AG08395 (cell line): ENCODE data around the gene ISG15.
"Not testable (repeated sequence)": the region's sequence is repeated elsewhere in the genome, so short reads cannot be mapped to it uniquely, and the experiment has no call there.

Experiments
- DNase-seq: peaks from one replicate; pipeline ENCODE4 v3.0.0; 2012; ENCODE audit warnings: mixed read lengths, low spot score

Gene ISG15

GRCh38 chr1:975365-975764 is 37.9 kb upstream of the ISG15 start:
- DNase-seq: no peak

- peak; percentile 83 for DNase-seq
Measured at GRCh38 chr1:975896-976683, 37.2 kb upstream of the ISG15 start.

DNA sequence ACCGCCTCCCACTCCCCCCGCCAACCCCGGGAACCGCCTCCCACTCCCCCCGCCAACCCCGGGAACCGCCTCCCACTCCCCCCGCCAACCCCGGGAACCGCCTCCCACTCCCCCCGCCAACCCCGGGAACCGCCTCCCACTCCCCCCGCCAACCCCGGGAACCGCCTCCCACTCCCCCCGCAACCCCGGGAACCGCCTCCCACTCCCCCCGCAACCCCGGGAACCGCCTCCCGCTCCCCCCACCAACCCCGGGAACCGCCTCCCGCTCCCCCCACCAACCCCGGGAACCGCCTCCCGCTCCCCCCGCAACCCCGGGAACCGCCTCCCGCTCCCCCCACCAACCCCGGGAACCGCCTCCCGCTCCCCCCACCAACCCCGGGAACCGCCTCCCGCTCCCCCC is 36.5 kb upstream of the ISG15 start:
- DNase-seq: not testable (repeated sequence)

DNA sequence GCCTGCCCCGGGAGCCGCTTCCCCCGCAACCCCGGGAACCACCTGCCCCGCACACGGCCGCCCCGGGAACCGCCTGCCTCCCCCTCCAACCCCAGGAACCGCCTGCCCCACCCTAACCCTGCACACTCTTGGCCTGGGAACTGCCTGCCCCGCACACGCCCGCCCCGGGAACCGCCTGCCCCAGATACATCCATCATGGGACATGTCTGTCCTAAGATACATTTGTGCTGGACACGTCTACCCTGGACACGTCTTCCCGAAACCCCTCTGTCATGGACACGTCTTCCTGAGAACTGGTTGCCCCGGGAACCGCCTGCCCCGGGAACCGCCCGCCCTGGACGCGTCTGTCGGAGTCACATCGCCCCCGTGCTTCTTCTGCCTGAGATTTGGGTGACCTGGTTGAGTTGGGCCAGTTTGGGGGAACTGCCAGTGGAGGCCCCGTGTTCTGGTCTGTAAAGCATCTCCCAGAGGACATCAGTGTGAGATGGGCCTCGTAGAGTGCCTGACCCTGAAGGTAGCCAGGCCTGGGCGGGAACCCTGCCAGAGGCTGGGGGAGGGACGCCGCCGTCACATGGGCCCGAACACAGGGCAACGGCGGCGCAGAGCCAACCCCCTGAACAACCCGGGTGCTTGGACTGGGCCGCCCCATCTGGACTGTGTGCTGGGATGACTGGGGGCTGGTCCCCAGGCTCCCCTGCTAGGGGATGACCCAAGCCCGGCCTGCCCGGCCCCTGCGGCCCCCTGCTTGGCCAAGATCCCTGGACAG is 35.0 kb upstream of the ISG15 start:
- no peak for DNase-seq

- no peak for DNase-seq
Measured at GRCh38 chr1:978835-979743, 34.2 kb upstream of the ISG15 start.

- no peak for DNase-seq
Measured at GRCh38 chr1:979744-980072, 33.6 kb upstream of the ISG15 start.

DNA sequence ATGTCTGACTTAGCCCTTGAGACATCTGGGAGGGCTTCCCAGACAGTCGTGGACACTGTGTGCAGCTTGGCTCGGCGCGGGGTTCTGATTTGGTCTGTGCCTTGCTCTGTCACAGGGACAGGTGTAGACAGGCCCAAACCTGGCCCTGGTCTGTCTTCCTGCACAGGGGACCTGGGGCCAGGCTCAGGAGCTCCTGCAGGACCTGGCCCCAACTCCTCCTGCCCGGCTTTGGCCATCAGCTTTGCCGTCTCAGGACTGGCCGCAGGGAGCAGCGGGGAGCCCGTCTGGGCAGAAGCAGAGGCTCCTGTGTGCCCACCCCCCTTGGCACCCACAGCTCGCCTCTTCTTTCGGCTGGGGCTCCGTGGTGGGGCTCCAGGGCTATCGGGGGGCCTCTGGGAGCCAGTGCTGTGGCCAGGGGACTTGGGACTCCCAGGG is 33.1 kb upstream of the ISG15 start:
- DNase-seq: no peak

GRCh38 chr1:980602-981395 is 32.5 kb upstream of the ISG15 start:
- DNase-seq: no peak

DNA sequence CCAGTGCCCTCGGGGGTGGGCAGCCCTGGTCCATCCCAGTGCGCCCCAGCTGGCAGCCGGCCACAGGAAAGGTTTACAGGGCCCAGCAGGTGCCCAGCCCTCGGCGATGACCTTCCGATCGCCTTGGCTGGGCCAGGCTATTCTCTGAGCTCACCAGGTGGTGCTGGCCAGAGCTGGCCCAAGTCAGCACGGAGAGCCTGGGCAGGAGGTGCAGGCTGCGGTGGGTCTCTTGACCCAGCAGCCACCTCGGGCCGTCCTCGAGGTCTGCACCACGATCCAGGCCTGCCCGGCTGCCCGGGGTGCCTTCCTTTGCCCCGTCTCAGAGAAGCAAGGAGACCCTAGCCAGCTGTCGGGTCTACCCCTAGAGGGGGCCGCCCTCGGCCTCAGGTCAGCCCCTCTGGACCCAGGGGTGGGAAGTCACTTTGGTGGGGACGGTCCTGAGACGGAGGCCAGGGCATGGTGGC is 31.8 kb upstream of the ISG15 start:
- no peak for DNase-seq

DNA sequence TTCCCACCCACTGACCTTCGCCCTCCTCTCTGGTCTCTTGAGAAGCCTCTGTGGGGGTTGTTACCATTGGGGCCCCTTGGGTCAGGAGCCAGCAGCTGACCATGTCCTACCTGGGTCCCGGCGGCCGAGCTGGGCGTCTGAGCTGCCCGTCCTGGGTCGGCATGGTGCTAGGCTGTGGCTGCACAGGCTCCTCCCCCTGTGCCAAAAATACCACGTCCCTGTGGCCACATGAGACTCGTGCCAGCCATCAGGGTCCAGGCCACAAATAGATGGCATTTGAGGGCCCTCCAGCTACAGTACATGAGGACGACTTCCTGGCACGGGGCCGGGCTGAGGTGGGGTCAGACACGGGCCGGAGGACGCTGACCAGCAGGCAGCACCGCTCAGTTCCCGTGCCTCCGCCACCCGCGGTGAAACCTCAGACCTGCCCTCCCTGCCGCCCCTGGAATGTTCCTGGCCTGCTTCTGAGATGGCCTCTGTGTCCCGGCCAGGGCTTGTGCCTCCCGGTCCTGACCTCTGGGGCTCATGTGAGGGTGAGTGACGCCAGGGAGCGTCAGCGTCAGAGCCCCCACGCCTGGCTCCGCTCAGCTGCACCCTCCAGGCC is 31.2 kb upstream of the ISG15 start, which contains the start of gene PERM1:
PERM1 (minus strand) TSS at position 139 of the 604 bp plus-strand sequence. CDS start 1,064 bp downstream, outside the sequence.
- DNase-seq: no peak

DNA sequence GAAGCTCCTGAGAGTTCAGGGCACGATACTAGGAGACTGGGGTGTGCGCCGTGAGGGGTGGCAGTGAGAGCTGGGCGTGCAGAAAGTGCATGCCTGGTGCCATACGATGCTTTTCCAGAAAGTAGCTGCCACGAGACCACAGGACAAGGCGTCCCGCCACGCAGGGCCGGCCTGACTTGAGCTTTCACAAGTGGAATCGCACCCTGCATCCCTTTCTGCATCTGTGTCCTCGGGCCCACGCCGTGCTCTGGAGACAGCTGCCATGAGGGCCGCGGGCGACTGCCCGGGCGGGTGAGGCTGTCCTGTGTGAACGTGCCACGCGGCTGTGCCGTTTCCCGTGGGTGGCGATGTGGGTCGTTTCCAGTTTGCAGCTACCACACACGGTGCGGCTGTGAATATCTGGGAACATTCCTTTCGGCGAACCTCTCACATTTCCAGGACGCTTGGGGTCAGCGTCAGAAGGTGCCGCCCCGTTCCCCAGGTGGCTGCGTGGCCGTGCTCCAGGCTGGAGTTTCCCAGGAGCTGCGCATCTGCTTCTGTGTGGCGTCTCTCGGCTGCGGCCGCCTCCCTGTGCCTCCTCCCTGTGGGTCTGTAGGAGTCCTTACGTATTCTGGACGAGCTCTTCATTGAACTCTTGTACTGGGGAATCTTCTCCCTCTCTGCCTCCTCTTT is 30.4 kb upstream of the ISG15 start:
- no peak for DNase-seq

- DNase-seq: peak; percentile 73
Measured at GRCh38 chr1:983798-984475, 29.4 kb upstream of the ISG15 start.

DNA sequence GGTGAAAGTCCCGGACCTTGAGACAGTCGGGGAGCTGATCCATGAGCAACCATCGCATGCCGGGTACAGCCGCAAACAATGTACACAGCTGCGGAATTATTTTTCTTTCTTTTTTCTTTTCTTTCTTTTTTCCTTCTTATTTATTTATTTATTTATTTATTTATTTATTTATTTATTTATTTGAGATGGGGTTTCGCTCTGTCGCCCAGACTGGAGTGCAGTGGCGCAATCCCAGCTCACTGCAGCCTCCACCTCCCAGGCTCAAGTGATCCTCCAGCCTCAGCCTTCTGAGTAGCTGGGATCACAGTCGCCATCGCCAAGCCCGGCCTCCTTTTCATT is 28.9 kb upstream of the ISG15 start:
- DNase-seq: no peak

DNA sequence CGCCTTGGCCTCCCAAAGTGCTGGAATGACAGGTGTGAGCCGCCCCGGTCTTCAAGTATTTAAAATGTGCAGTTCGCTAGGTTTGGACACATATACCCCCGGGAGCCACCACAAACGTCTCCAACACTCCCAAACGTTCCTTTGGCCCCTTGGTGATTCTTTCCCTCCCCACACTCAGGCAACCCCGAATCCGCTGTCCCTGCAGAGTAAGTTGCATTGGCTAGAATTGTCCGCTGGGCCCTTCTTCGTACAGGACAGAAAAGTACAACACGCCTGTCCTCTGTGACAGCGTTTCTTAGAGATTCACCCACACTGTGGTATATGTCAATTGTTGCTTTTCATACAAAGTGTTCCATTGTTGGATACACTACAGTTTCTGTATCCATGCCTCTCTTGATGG is 28.2 kb upstream of the ISG15 start:
- no peak for DNase-seq

DNA sequence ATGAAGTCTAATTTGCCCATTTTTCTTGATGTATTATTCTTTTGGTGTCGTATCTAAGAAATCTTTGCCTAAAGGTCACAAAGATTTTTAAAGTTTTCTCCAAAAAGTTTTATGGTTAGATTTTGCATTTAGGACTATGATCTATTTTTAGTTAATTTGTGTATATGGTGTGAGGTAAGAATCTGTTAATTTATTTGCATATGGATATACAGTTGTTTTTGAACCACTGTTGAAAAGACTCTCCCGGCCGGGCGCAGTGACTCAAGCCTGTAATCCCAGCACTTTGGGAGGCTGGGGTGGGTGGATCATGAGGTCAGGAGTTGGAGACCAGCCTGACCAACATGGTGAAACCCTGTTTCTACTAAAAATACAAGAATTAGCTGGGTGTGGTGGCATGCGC is 25.2 kb upstream of the ISG15 start:
- DNase-seq: not testable (repeated sequence)

DNA sequence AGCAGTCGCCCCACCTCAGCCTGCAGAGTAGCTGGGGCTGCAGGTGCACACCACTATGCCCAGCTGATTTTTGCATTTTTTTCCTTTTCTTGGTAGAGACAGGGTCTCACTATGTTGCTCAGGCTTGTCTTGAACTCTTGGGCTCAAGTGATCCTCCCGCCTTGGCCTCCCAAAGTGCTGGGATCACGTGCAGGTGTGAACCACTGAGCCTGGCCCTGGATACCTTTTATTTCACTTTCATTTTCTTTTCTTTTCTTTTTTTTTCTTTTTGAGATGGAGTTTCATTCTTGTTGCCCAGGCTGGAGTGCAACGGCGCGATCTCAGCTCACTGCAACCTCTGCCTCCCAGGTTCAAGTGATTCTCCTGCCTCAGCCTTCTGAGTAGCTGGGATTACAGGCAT is 22.0 kb upstream of the ISG15 start:
- DNase-seq: not testable (repeated sequence)

- no peak for DNase-seq
Measured at GRCh38 chr1:991895-992294, 21.4 kb upstream of the ISG15 start.

- DNase-seq: no peak
Measured at GRCh38 chr1:992362-992761, 20.9 kb upstream of the ISG15 start.

DNA sequence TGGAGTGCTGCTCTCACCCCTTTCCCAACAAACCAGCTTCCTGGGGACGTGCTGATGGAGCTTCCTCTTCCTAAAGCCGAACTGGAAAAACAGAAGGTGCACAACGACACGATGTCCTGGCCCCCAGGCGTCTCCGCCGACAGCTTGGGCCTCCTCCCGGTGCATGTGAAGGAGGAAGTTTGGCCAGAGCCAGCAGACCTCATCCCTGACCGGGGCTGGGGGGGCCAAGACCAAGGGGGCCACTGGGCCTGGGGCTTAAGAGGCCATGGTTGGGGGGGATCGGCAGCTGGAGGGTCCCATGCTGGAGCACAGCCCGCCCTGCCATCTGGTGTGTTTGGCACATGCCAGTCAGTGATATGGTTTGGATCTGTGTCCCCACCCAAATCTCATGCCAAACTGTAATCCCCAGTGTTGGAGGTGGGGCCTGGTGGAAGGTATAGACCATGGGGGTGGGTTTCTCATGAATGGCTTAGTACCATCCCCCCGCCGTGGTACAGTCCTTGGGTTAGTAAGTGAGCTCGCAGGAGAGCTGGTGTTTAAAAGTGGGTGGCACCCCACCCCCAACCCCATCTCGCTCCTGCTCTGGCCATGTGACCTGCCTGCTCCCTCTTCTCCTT is 19.8 kb upstream of the ISG15 start:
- DNase-seq: no peak

DNA sequence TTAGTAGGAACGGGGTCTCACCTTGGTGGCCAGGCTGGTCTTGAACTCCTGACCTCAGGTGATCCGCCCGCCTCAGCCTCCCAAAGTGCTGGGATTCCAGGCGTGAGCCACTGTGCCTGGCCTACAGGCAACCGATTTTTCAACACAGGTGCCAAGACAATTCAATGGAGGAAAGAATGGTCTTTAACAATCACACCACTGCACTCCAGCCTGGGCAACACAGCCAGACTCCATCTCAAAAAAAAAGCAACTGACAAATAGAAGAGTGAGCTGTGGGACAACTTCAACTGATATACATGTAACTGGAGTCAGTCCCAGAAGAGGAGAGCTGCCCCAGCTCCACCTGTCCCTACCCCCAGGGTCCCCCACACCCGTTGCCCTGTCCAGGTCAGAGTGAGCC is 18.8 kb upstream of the ISG15 start:
- not testable (repeated sequence) for DNase-seq
